Measurements from ENCODE around the gene KLHDC10.

GRCh38 chr7:130146693-130147405, 76.5 kb downstream of the KLHDC10 start:
- TF ChIP-seq CTCF (conservative IDR thresholded peaks at IDR 0.05; ENCODE audit: low read depth, low read length) (no peak), EZH2 (IDR thresholded peaks at IDR 0.05; ENCODE audit: low read length, unreplicated experiment) (no peak)
